Epithelial cell of prostate (primary cell): ENCODE data around the gene AMOT.
"Not testable (repeated sequence)": the region's sequence is repeated elsewhere in the genome, so short reads cannot be mapped to it uniquely, and the experiment has no call there.

ENCODE experiments used
- DNase-seq: peaks from one replicate; pipeline ENCODE4 v3.0.0-alpha.2; 2011; ENCODE audit warnings: low read depth, low spot score
- H3K27ac ChIP-seq: fragments of 450-650 bp; 2 replicates; pipeline ENCODE4 v1.5.1; 2017; ENCODE audit warnings: mild to moderate bottlenecking

Gene AMOT

GRCh38 chrX:112840382-112841113 is at the start of gene AMOT:
Gene AMOT (minus strand): TSS chrX:112840831. CDS start chrX:112823126, 17,705 bp downstream.
- no peak within 1 kb of the TSS for H3K27ac ChIP-seq
- no peak for DNase-seq

GRCh38 chrX:112889400-112889799 is 48.8 kb upstream of the AMOT start:
- no peak overlapping the region for H3K27ac ChIP-seq
- DNase-seq = no peak

- no peak for DNase-seq
- H3K27ac ChIP-seq = no peak overlapping the region
Observed at GRCh38 chrX:112888916-112889315, 48.3 kb upstream of the AMOT start.

- H3K27ac ChIP-seq = no peak overlapping the region
- no peak for DNase-seq
Observed at GRCh38 chrX:112877771-112878173, 37.1 kb upstream of the AMOT start.

- DNase-seq = no peak
- H3K27ac ChIP-seq = no peak overlapping the region
Observed at GRCh38 chrX:112874614-112875013, 34.0 kb upstream of the AMOT start.

- DNase-seq = no peak
- no peak overlapping the region for H3K27ac ChIP-seq
Observed at GRCh38 chrX:112874175-112874574, 33.5 kb upstream of the AMOT start.

GRCh38 chrX:112868586-112868985 is 28.0 kb upstream of the AMOT start:
- DNase-seq = no peak
- no peak overlapping the region for H3K27ac ChIP-seq

- no peak for DNase-seq
- no peak overlapping the region for H3K27ac ChIP-seq
Observed at GRCh38 chrX:112867570-112867969, 26.9 kb upstream of the AMOT start.

- DNase-seq = no peak
- H3K27ac ChIP-seq = no peak overlapping the region
Observed at GRCh38 chrX:112866175-112866574, 25.5 kb upstream of the AMOT start.

GRCh38 chrX:112865464-112866025 is 24.9 kb upstream of the AMOT start:
- no peak for DNase-seq
- no peak overlapping the region for H3K27ac ChIP-seq

- no peak overlapping the region for H3K27ac ChIP-seq
- DNase-seq = no peak
Observed at GRCh38 chrX:112863850-112864249, 23.2 kb upstream of the AMOT start.

- no peak overlapping the region for H3K27ac ChIP-seq
- no peak for DNase-seq
Observed at GRCh38 chrX:112857478-112857878, 16.8 kb upstream of the AMOT start.

- not testable (repeated sequence) for DNase-seq, H3K27ac ChIP-seq
Observed at GRCh38 chrX:112854901-112855300, 14.3 kb upstream of the AMOT start.

- no peak for DNase-seq
- no peak overlapping the region for H3K27ac ChIP-seq
Observed at GRCh38 chrX:112852851-112853250, 12.2 kb upstream of the AMOT start.

- no peak for DNase-seq
- no peak overlapping the region for H3K27ac ChIP-seq
Observed at GRCh38 chrX:112851806-112852205, 11.2 kb upstream of the AMOT start.

- no peak for DNase-seq
Observed at GRCh38 chrX:112851161-112851779, 10.6 kb upstream of the AMOT start.

GRCh38 chrX:112849016-112849415 is 8.4 kb upstream of the AMOT start:
- DNase-seq = no peak
- H3K27ac ChIP-seq = no peak overlapping the region

More at GRCh38 chrX:112851161-112851779, 10.6 kb upstream of the AMOT start:
- H3K27ac ChIP-seq = no peak overlapping the region

- no peak overlapping the region for H3K27ac ChIP-seq
- no peak for DNase-seq
Observed at GRCh38 chrX:112846782-112847181, 6.2 kb upstream of the AMOT start.

- no peak overlapping the region for H3K27ac ChIP-seq
- DNase-seq = no peak
Observed at GRCh38 chrX:112846187-112846586, 5.6 kb upstream of the AMOT start.

GRCh38 chrX:112844250-112844649 is 3.6 kb upstream of the AMOT start:
- DNase-seq = no peak
- no peak overlapping the region for H3K27ac ChIP-seq

- no peak for DNase-seq
- no peak overlapping the region for H3K27ac ChIP-seq
Observed at GRCh38 chrX:112841820-112842157, 1.2 kb upstream of the AMOT start.
